Karpas-422 (cell line): ENCODE data around the gene GRM4. TPM values are rescaled to one million over a fixed set of nuclear protein-coding genes. Genes with fewer than 3 reads are reported as not detected.

ENCODE experiments used
- DNase-seq: peaks from one replicate; pipeline ENCODE4 v3.0.0-alpha.2; 2015
- H2AFZ ChIP-seq: fragments of 200-600 bp; sonication (generic); 2 replicates; pipeline ENCODE4 v1.6.1; 2014; ENCODE audit warnings: antibody characterized with exemption, low read length, mixed read lengths
- H3K27ac ChIP-seq: fragments of 200-600 bp; sonication (generic); 2 replicates; pipeline ENCODE4 v1.5.1; 2014; ENCODE audit warnings: mild to moderate bottlenecking, low read length, moderate library complexity
- H3K27me3 ChIP-seq: fragments of 200-600 bp; sonication (generic); 2 replicates; pipeline ENCODE4 v1.6.1; 2014; ENCODE audit warnings: low read length, mixed read lengths
- H3K36me3 ChIP-seq: fragments of 200-600 bp; sonication (generic); 2 replicates; pipeline ENCODE4 v1.6.1; 2014; ENCODE audit warnings: low read length, mixed read lengths; ENCODE audit not compliant: insufficient read depth
- H3K4me1 ChIP-seq: fragments of 200-600 bp; sonication (generic); 2 replicates; pipeline ENCODE4 v1.6.1; 2014; ENCODE audit warnings: mild to moderate bottlenecking, low read length, mixed read lengths
- H3K4me2 ChIP-seq: fragments of 200-600 bp; sonication (generic); 2 replicates; pipeline ENCODE4 v1.6.1; 2014; ENCODE audit warnings: low read length, low read depth, mild to moderate bottlenecking; ENCODE audit not compliant: poor library complexity, severe bottlenecking
- H3K4me3 ChIP-seq: fragments of 200-600 bp; sonication (generic); 2 replicates; pipeline ENCODE4 v1.5.1; 2014; ENCODE audit warnings: mild to moderate bottlenecking, antibody characterized with exemption, low read length, mixed read lengths
- H3K79me2 ChIP-seq: fragments of 200-600 bp; sonication (generic); 2 replicates; pipeline ENCODE4 v1.6.1; 2014; ENCODE audit warnings: mild to moderate bottlenecking, low read length, mixed read lengths
- H3K9ac ChIP-seq: fragments of 200-600 bp; sonication (generic); 2 replicates; pipeline ENCODE4 v1.6.0; 2014; ENCODE audit warnings: low read length
- H3K9me2 ChIP-seq: fragments of 200-600 bp; sonication (generic), shearing (Covaris generic); replicated peaks from 2 replicates; pipeline ENCODE4 v1.6.0; 2014; ENCODE audit warnings: mild to moderate bottlenecking, low read length, moderate library complexity; ENCODE audit not compliant: insufficient read depth
- H3K9me3 ChIP-seq: fragments of 300-700, 200-600 bp; sonication (generic); 2 replicates; pipeline ENCODE4 v1.6.1; 2014; ENCODE audit warnings: low read length, mixed read lengths
- H4K20me1 ChIP-seq: fragments of 200-600 bp; sonication (generic); 2 replicates; pipeline ENCODE4 v1.6.1; 2014; ENCODE audit warnings: mild to moderate bottlenecking, antibody characterized with exemption, low read length, low read depth; ENCODE audit not compliant: insufficient read depth
- total RNA-seq: library from RNA; depleted of rRNA; stranded (reverse); fragments of >200 nt; shearing (Covaris generic); gene quantifications from 2 replicates; pipeline ENCODE4 v1.2.3, GENCODE V29; 2014; ENCODE audit warnings: low replicate concordance

The GRM4 gene
- total RNA-seq, 1 experiment from 2014 or later: not detected

DNA sequence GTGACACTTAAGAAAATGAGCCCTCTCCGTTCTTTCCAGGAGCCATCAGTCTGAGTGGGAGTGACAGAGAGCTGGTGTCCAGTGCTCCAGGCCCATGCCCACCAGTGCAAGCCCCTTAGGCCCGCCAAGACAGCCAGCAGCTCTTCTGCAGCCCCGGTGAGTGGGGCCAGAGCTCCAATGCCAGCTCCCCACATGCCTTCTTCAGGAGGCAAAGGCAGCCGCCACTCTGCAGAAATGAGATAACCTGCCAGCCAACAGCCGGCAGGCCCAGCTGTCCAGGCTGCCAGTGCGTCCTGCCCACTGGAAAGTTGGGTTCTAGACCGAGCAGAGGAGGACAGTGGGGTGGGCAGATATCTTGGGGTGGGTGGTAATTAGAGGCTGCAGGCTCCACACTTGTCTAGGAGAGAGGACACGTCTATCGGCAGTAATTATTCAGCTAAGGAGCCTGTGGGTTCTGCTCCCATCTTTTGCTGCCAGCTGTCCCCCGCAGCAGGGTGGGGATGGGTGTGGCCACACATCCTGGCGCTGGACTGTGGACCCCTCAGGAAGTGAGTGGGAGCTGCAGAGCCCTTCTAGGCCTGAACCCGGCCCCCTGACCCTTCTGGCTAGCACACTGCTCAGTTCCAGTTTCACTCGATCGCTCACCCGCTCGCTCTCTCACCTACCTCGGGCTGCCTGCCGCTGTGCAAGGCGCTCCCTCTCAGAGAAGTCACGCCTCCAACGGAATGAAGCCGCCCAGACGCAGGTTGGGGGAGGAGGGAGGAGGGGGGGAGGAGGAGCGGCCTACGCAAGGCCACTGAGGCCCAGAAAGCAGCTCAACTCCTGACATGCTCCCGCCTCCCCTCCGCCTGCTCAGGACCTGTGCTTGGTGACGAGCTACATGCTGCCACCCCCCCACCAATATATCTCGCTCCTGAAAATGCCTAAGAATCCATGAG, 3.6 kb downstream of the GRM4 start:
- no peaks in the 10 kb centered on the region for H3K27me3 ChIP-seq

DNA sequence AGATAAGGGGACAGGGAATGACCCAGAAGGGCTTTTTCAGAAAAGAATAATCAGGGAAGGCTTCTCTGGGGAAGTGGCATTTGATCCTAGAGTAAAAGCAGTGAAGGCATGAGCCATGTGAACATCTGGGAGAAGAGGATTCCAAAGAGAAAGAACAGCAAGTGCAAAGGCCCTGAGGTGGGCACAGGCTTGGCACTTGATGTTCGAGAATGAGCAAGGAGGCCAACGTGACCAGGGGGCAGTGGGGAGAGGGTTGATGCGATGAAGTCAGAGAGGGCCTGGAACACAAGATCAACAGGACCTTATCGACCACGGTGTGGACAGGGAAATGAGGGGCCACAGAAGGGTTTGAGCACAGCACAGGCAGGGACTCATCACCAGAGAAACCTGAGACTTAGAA, 5.8 kb downstream of the GRM4 start:
- H3K4me3 ChIP-seq: no peak overlapping the region
- H3K36me3 ChIP-seq: no peaks in the 10 kb centered on the region
- H3K79me2 ChIP-seq: no peaks in the 10 kb centered on the region
- no peaks in the 10 kb centered on the region for H3K27me3 ChIP-seq
- no peaks in the 10 kb centered on the region for H4K20me1 ChIP-seq
- H3K4me1 ChIP-seq: no peaks in the 10 kb centered on the region
- no peak overlapping the region for H3K9ac ChIP-seq
- no peak overlapping the region for H2AFZ ChIP-seq
- H3K9me2 ChIP-seq: no peaks in the 10 kb centered on the region
- no peaks in the 10 kb centered on the region for H3K9me3 ChIP-seq
- no peak for DNase-seq
- H3K27ac ChIP-seq: no peak overlapping the region
- H3K4me2 ChIP-seq: no peak overlapping the region

More for the DNA sequence above, 3.6 kb downstream of the GRM4 start:
- H3K27ac ChIP-seq: no peak overlapping the region
- H3K79me2 ChIP-seq: no peaks in the 10 kb centered on the region
- H4K20me1 ChIP-seq: no peaks in the 10 kb centered on the region
- no peak overlapping the region for H3K9ac ChIP-seq
- no peak for DNase-seq
- H3K36me3 ChIP-seq: no peaks in the 10 kb centered on the region
- no peaks in the 10 kb centered on the region for H3K4me1 ChIP-seq
- no peak overlapping the region for H2AFZ ChIP-seq
- no peaks in the 10 kb centered on the region for H3K9me3 ChIP-seq
- H3K4me2 ChIP-seq: no peak overlapping the region
- no peaks in the 10 kb centered on the region for H3K9me2 ChIP-seq
- no peak overlapping the region for H3K4me3 ChIP-seq

DNA sequence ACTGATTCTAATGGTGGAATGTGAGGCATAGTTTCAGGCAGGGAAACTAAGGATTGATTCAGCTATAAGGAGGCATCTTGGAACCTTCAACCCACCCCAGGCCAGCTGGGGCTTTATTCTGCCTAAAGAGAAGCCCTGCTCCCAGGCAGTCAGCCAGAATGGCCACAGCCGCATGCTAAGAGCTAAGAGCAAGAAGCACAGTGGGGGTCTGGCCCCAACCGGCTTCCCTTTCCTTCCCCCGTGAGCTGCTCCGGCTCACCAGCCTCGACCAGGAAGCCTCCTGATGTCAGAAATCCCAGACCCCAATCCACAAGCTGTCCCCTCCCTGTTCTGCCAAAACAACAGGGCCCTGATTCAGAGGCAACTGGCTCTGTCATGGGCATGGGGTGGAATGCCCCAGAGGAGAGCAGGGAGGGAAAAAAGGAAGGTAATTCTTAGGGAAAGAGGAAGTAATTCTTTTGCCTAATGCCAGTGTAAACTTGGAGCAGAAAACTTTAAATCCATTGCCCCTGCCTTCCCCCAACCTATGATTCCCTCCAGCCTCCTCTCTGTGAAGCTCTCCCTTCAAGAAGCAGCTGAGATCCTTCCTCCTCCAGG, 6.9 kb downstream of the GRM4 start:
- Histone ChIP-seq H3K9ac (no peak overlapping the region), H3K27ac (no peak overlapping the region)
- no peak for DNase-seq

DNA sequence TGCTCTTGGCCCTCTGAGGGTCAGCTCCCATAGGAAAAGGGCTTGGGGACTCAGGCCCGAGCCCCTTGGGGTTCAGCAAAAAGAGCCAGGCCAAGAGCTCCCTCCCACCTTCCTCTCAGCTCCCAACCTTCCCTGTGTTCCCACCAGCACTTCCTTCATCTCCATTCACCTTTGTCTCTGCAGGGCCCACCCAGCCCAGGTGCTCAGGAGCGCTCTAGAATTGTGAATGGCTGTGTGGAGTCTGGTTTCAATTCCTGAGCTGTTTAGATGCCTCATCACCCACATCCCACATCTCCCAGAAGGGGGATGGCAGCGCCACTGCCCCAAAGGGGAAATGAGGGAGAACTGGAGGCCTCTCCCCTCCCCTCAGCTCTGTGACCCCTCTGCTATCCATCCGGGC, 7.7 kb downstream of the GRM4 start:
- no peaks in the 10 kb centered on the region for H3K79me2 ChIP-seq
- no peaks in the 10 kb centered on the region for H3K27me3 ChIP-seq

More for the DNA sequence above, 6.9 kb downstream of the GRM4 start:
- no peaks in the 10 kb centered on the region for H3K9me2 ChIP-seq
- H4K20me1 ChIP-seq: no peaks in the 10 kb centered on the region
- no peaks in the 10 kb centered on the region for H3K4me1 ChIP-seq
- H3K4me3 ChIP-seq: no peak overlapping the region
- H3K4me2 ChIP-seq: no peak overlapping the region
- H3K9me3 ChIP-seq: no peaks in the 10 kb centered on the region
- H3K79me2 ChIP-seq: no peaks in the 10 kb centered on the region
- no peak overlapping the region for H2AFZ ChIP-seq
- H3K27me3 ChIP-seq: no peaks in the 10 kb centered on the region
- no peaks in the 10 kb centered on the region for H3K36me3 ChIP-seq

DNA sequence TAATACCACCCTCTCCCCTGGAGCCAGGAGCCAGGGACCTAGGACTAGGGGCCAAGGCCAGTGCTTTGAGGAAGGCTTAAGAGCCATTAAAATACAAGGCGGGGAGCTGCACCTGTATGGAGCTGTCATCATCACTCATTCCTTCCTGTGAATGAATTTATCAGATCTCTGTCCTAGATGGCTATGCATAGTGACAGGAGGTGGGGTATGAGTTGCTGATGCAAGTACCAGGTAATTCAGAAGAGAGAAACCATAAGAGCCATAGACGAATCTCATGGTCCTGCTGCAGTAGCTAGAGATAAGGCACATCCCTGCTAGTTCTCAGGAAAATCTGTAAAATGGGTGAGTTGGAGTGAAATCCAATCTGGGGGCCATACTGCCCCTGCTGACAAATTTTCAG, 10.3 kb downstream of the GRM4 start:
- Histone ChIP-seq H3K79me2 (no peaks in the 10 kb centered on the region), H3K9ac (no peak overlapping the region), H4K20me1 (no peaks in the 10 kb centered on the region; the same call in 1 of the 2 replicates), H3K36me3 (no peaks in the 10 kb centered on the region), H3K4me2 (no peak overlapping the region), H2AFZ (no peak overlapping the region), H3K27me3 (no peaks in the 10 kb centered on the region), H3K27ac (no peak overlapping the region), H3K4me3 (no peak overlapping the region), H3K9me3 (no peaks in the 10 kb centered on the region), H3K9me2 (no peaks in the 10 kb centered on the region), H3K4me1 (no peaks in the 10 kb centered on the region)
- DNase-seq: no peak

More for the DNA sequence above, 7.7 kb downstream of the GRM4 start:
- Histone ChIP-seq H2AFZ (no peak overlapping the region), H3K4me3 (no peak overlapping the region), H3K9me2 (no peaks in the 10 kb centered on the region), H3K4me2 (no peak overlapping the region), H3K27ac (no peak overlapping the region), H3K4me1 (no peaks in the 10 kb centered on the region), H4K20me1 (no peaks in the 10 kb centered on the region; the same call in 1 of the 2 replicates), H3K9me3 (no peaks in the 10 kb centered on the region), H3K9ac (no peak overlapping the region), H3K36me3 (no peaks in the 10 kb centered on the region)
- no peak for DNase-seq

DNA sequence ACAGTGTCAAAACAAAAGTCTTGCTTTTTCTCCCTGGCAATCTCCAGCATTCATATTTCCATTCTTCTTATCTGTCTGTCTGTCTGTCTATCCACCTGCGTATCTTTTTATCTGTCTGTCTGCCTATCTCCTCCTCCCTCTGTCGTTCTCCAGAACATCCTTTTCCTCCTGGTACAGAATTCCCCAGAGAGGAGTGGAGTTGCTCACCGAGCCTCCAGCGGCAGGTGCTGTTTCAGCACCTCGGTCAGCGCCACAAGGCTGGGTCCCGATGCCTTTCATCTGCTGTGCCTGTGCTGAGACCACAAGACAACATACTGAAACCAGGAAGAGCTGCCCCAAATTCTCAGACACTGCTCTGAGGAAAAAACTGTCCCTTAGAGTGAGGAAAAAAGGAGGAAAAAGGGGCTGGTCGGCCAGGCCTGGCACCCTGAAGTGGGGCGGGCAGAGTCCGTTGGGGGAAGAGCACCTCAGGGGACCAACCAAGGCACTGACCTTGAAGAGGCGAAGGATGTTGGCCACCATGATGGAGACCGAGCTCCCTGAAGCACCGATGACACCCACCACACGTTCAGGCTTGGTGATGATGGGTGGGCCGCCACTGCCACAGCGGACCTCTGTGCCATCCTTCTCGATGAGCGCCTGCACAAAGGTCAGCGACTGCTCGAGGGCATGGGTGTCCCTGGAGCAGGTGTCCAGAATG, 13.3 kb downstream of the GRM4 start:
- no peak overlapping the region for H2AFZ ChIP-seq
- no peaks in the 10 kb centered on the region; the same call in 1 of the 2 replicates for H4K20me1 ChIP-seq
- H3K4me3 ChIP-seq: no peak overlapping the region
- H3K4me2 ChIP-seq: no peak overlapping the region
- no peaks in the 10 kb centered on the region for H3K36me3 ChIP-seq
- DNase-seq: peak; percentile 68
- no peaks in the 10 kb centered on the region for H3K9me2 ChIP-seq
- H3K27ac ChIP-seq: no peak overlapping the region
- H3K79me2 ChIP-seq: no peaks in the 10 kb centered on the region
- H3K27me3 ChIP-seq: no peaks in the 10 kb centered on the region
- H3K9me3 ChIP-seq: no peaks in the 10 kb centered on the region
- no peak overlapping the region for H3K9ac ChIP-seq
- no peaks in the 10 kb centered on the region for H3K4me1 ChIP-seq

DNA sequence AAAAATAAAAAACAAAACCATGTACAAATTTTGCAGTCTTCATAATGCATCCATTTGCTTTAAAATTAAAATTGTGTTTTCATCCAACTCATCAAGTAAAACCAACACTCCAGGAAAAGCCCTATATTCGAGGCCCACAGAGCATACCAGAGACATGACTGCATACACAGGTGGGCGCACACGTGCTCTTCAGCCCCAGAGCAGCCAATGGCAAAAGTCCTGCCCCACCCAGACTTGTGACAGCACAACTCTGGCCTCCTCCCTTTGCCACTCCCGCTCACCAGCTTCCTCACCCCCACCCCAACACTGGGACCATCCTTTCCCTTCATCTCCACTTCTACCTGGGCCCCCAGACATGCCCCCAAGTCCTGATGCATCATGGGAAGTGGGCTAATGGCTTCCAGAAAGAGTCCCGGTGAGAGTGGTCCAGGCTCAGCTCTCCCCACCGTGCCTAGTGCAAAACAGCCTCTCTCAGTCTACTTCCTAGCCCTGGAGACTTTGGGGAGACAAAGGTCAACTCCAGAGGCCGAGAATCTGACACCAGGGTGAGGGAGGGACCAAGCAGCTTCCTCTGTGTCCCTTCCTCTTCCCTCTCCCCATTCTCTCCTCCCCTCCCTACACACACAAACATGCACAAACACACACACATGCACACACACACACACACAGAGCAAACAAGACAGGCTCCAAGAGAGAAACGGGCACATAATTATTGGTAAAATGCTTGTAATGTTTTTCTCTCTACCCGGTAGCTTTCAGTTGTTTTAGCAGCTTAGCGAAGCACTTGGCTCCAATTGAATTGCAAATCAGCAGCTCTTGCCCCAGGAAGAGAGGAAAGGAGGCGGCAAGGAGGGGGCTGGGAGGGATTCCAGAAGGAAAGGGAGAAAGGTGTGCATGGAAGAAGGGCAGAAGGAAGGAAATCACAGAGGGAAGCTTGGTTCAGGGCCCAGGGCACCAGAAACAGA, 14.3 kb downstream of the GRM4 start:
- Histone ChIP-seq H3K4me2 (no peak overlapping the region), H3K4me3 (no peak overlapping the region), H3K9me2 (no peaks in the 10 kb centered on the region), H4K20me1 (no peaks in the 10 kb centered on the region; the same call in 1 of the 2 replicates), H3K79me2 (no peaks in the 10 kb centered on the region), H3K27ac (no peak overlapping the region), H3K9me3 (no peaks in the 10 kb centered on the region), H3K27me3 (no peaks in the 10 kb centered on the region), H3K36me3 (no peaks in the 10 kb centered on the region), H3K9ac (no peak overlapping the region), H3K4me1 (no peaks in the 10 kb centered on the region), H2AFZ (no peak overlapping the region)
- DNase-seq: no peak
